GM10266 (cell line): ENCODE data around the gene CTU2.

Source experiments
- DNase-seq: peaks from one replicate; pipeline ENCODE4 v3.0.0; 2012; ENCODE audit errors: extremely low spot score
- TF ChIP-seq, protein P1 (sequence below): IDR thresholded peaks from 2 replicates; pipeline ENCODE4 v1.5.1; 2012; ENCODE audit warnings: mild to moderate bottlenecking, low read depth; ENCODE audit not compliant: control insufficient read depth, insufficient read depth; ENCODE audit errors: missing control alignments

The CTU2 gene

DNA sequence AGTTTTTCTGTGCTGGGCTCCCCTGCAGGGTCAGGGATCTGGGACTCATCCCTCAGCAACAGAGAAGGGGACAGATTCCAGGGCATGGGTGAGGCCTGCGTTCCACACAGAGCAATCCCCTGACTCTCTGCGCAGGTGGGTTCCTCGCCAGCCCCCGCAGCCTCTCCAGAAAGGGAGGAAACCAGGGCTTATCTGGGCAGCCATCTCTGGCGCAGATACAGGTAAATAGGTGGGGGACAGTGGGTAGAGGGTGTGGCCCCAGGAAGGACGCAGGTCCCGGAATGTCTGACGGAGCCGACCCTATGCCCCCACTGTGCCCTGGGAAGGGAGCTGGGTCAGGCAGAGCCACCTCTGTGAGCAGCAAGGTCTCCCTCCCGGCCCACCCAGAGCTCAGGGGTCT, 55.5 kb downstream of the CTU2 start:
- TF ChIP-seq, protein P1, sequence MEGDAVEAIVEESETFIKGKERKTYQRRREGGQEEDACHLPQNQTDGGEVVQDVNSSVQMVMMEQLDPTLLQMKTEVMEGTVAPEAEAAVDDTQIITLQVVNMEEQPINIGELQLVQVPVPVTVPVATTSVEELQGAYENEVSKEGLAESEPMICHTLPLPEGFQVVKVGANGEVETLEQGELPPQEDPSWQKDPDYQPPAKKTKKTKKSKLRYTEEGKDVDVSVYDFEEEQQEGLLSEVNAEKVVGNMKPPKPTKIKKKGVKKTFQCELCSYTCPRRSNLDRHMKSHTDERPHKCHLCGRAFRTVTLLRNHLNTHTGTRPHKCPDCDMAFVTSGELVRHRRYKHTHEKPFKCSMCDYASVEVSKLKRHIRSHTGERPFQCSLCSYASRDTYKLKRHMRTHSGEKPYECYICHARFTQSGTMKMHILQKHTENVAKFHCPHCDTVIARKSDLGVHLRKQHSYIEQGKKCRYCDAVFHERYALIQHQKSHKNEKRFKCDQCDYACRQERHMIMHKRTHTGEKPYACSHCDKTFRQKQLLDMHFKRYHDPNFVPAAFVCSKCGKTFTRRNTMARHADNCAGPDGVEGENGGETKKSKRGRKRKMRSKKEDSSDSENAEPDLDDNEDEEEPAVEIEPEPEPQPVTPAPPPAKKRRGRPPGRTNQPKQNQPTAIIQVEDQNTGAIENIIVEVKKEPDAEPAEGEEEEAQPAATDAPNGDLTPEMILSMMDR: no peak
- no peak for DNase-seq

DNA sequence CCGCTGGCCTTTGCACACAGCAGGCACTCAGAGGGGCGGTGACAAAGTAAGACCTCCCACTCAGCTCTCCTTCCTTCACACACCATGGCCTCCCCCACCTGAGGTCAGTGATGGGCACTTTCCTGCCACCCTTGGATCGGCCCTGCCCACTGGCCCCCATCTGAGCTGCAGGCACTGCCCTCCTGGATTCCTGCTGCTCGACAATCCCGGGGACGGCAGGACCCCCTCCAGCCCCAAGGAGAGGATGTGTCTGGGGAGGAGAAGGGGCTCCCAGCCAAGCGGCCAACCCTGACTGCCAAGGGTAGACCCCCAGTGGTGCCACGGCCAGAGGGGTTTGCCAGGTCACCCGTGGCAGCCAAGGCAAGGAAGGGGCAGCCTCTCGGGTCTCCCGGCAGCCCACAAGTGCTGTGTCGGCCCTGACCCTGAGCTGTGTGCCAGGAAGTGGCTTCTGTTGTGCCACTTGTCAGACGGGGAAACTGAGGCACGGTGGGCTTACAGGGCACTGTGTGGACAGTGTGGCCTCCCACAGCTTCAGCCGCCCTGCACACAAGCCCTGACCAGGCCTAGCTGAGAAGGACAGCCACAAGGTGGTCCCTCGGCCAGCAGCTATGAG, 56.1 kb downstream of the CTU2 start:
- TF ChIP-seq, protein P1: no peak
- no peak for DNase-seq

DNA sequence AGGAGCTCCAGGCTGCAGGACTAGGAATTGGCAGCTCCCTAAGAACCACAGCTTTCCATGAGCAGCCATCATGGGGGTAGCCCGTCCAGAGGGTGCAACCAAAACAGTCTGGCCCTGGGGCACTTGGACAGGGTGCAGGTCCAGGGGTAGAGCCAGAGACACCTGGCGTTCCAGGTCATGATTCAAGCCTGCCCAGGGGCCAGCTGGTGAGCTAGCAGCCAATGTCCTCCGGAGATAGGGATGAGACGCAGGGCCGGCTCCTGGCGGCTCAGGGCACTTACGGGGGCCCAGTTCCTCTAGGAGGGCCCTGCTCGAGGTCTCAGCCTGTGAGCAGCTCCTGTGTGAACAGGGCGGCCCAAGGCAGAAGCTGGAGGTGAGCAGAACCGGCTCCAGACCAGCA, 56.6 kb downstream of the CTU2 start:
- TF ChIP-seq, protein P1: no peak
- DNase-seq: no peak

DNA sequence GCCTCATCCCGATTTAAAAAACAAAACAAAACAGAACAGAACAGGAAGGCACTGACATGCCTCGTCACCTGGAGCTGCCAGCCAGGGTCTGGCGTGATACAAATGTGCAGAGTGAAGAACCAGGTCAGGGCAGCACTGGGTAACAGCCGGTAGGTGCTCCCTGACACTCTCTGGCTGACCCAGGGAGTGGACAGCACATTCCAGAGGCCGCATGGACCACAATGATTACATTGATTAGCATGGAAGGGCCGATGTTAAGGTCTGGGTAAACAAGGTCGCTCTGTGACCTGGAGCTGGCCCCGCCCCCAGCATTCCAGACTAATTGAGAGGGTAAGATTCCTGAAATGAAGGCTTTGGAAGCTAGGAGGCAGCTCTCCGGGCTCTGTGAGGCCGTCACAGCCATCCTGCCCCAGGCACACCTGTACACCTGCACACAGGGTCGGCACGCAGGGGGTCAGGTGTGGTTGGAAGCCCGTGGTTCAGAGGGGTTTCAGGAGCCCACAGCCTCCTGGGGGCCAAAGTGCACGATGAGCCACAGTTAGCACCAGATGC, 57.3 kb downstream of the CTU2 start:
- DNase-seq: no peak
- TF ChIP-seq, protein P1: no peak

GRCh38 chr16:88764080-88764479, 57.8 kb downstream of the CTU2 start:
- TF ChIP-seq, protein P1: no peak
- no peak for DNase-seq

DNA sequence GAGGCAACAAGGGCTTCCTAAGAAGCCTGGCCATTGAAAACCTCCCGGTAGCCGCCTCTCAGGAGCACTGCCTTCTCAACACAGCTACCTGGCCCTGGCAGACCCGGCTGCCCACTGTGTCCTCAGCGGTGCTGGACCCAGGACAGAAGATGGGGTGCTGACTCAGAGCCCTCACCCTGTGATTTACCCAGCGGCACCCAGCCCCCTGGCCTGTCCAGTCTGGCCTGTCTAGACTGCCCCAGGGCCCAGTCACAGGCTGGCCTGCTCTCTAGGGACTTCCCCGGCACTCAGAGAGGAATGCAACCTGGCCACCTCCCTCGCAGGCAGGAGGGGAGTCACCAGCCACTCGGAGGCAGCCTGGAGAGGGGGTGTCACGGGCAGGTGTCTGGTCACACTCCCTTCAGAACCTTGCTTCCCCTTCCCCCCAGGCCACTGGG, 58.6 kb downstream of the CTU2 start:
- TF ChIP-seq, protein P1: no peak
- no peak for DNase-seq
